C4-2B (cell line): ENCODE data around the gene ADAMTS9.

ENCODE experiments used
- H3K27ac ChIP-seq: fragments of 450-650 bp; 2 replicates; pipeline ENCODE4 v1.5.1; 2017
- CTCF ChIP-seq: fragments of 450-650 bp; conservative IDR thresholded peaks from 2 replicates; pipeline ENCODE4 v1.5.1; 2017; ENCODE audit warnings: mild to moderate bottlenecking
- ZFX ChIP-seq: fragments of 450-650 bp; IDR thresholded peaks from 2 replicates; pipeline ENCODE4 v1.6.1; 2017

ADAMTS9 gene

DNA sequence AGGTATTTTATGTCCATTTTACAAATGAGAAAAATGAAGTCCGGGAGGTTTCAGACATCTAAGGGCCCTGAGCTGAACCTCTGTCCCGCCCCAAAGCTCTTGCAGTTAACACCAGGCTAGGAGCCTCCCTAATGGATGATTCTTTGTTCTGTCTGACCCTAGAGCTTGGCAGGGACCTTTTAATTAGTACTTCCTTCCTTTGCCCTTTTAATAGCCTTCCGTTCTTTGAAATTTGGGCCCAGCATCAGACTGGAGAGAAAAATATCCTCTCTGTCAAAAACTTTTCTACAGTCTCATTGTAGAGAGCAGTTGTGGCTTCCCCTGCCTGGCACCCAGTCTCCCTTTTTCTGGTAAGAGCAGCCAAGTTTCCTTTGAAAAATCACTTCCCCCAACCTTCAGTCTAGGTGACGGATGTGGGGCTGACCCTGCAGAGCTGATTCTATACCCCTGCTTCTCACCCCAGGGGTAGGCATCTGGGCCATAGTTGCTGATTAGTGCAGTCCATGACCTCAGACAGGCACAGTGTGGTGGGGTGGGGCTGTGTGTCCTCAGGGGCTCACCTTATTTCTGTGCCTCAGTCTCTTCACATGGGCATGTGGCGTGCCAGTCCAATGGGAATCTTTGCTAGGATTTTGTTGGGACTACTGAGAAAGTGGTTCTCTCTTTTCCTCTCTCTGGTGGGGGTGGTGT is 220.4 kb downstream of the ADAMTS9 start:
- no peak overlapping the region for H3K27ac ChIP-seq
- no peak for TF ChIP-seq ZFX
- no peak for TF ChIP-seq CTCF
